GM23338 (cell line): ENCODE data around the gene SPINK4. TPM values are rescaled to one million over a fixed set of nuclear protein-coding genes. Genes with fewer than 3 reads are reported as not detected.

ENCODE experiments used
- ATAC-seq: fragments of 200-7000 bp; cut with Tn5 transposase; 3 replicates; pipeline ENCODE4 v1.9.1; 2020
- DNase-seq: peaks from one replicate; pipeline ENCODE4 v3.0.0-alpha.2; 2015; ENCODE audit warnings: low spot score
- H2AFZ ChIP-seq: fragments of 200-600 bp; sonication (generic); 2 replicates; pipeline ENCODE4 v1.8.0; 2016; ENCODE audit warnings: antibody characterized with exemption, mild to moderate bottlenecking, moderate library complexity
- H3F3A ChIP-seq: fragments of 200-600 bp; sonication (generic); replicated peaks from 2 replicates; pipeline ENCODE4 v1.8.0; 2017; ENCODE audit warnings: antibody characterized with exemption, mixed run types, low read depth
- H3K27ac ChIP-seq: fragments of 200-600 bp; sonication (generic); 2 replicates; pipeline ENCODE4 v1.6.1; 2016; ENCODE audit warnings: low read depth
- H3K27me3 ChIP-seq: fragments of 200-600 bp; sonication (generic); 2 replicates; pipeline ENCODE4 v1.8.0; 2016; ENCODE audit warnings: mild to moderate bottlenecking, mixed run types, moderate library complexity; ENCODE audit not compliant: insufficient read depth
- H3K36me3 ChIP-seq: fragments of 200-600 bp; sonication (generic); 2 replicates; pipeline ENCODE4 v1.8.0; 2016; ENCODE audit warnings: mild to moderate bottlenecking; ENCODE audit not compliant: insufficient read depth
- H3K4me1 ChIP-seq: fragments of 200-600 bp; sonication (generic); 2 replicates; pipeline ENCODE4 v1.8.0; 2016; ENCODE audit warnings: mild to moderate bottlenecking, moderate library complexity; ENCODE audit not compliant: insufficient read depth
- H3K4me2 ChIP-seq: fragments of 200-600 bp; sonication (generic); 2 replicates; pipeline ENCODE4 v1.7.1; 2017; ENCODE audit warnings: mixed run types
- H3K4me3 ChIP-seq: fragments of 200-600 bp; sonication (generic); 2 replicates; pipeline ENCODE4 v1.6.1; 2016; ENCODE audit warnings: mixed run types
- H3K79me2 ChIP-seq: fragments of 200-600 bp; sonication (generic); replicated peaks from 2 replicates; pipeline ENCODE4 v1.8.0; 2017; ENCODE audit warnings: mild to moderate bottlenecking; ENCODE audit not compliant: insufficient read depth
- H3K9me2 ChIP-seq: fragments of 200-600 bp; sonication (generic); 2 replicates; pipeline ENCODE4 v1.8.0; 2017; ENCODE audit not compliant: insufficient read depth
- H4K20me1 ChIP-seq: fragments of 200-600 bp; sonication (generic); replicated peaks from 2 replicates; pipeline ENCODE4 v1.8.0; 2017; ENCODE audit warnings: mild to moderate bottlenecking; ENCODE audit not compliant: insufficient read depth
- H3K27ac Mint-ChIP-seq: 2 replicates; pipeline ENCODE4 v1.8.0; 2020; ENCODE audit warnings: inconsistent platforms, mild to moderate bottlenecking, moderate library complexity, mixed read lengths
- H3K27me3 Mint-ChIP-seq: 3 replicates; pipeline ENCODE4 v1.8.0; 2022; ENCODE audit warnings: low read depth, mild to moderate bottlenecking, moderate library complexity, mixed read lengths, inconsistent platforms; ENCODE audit not compliant: insufficient read depth, poor library complexity
- H3K36me3 Mint-ChIP-seq: 3 replicates; pipeline ENCODE4 v1.8.0; 2021; ENCODE audit warnings: low read depth, mild to moderate bottlenecking, inconsistent platforms, moderate library complexity, mixed read lengths
- H3K4me1 Mint-ChIP-seq: 3 replicates; pipeline ENCODE4 v1.8.0; 2020; ENCODE audit warnings: mild to moderate bottlenecking, inconsistent platforms, mixed read lengths
- H3K4me3 Mint-ChIP-seq: 3 replicates; pipeline ENCODE4 v1.8.0; 2021; ENCODE audit warnings: moderate library complexity, mild to moderate bottlenecking, inconsistent platforms, mixed read lengths
- H3K9me3 Mint-ChIP-seq: 3 replicates; pipeline ENCODE4 v1.8.0; 2020; ENCODE audit warnings: moderate library complexity, mild to moderate bottlenecking, inconsistent platforms, mixed read lengths
- CREB1 ChIP-seq: fragments of 250-450 bp; sonication (Bioruptor Pico); IDR thresholded peaks from 2 replicates; pipeline ENCODE4 v1.5.0; 2020; ENCODE audit warnings: low read depth, mild to moderate bottlenecking, moderate library complexity
- CTCF ChIP-seq, 2 experiments: fragments of 200-600 bp in 1 of 2; sonication (generic) in 1 of 2; conservative IDR thresholded peaks; 2 replicates each; pipeline versions ENCODE4 v1.5.1 to v1.6.1; 2016 to 2017; ENCODE audit warnings: antibody characterized with exemption in 2 of 2, low read depth in 2 of 2, mild to moderate bottlenecking in 2 of 2, moderate library complexity in 1 of 2
- ETS1 ChIP-seq: IDR thresholded peaks from 2 replicates; pipeline ENCODE4 v1.6.1; 2016; ENCODE audit warnings: antibody characterized with exemption
- JUNB ChIP-seq: IDR thresholded peaks from one replicate; pipeline ENCODE4 v1.6.1; 2016; ENCODE audit warnings: antibody characterized with exemption; ENCODE audit not compliant: unreplicated experiment
- NANOG ChIP-seq: IDR thresholded peaks from 2 replicates; pipeline ENCODE4 v1.6.1; 2016; ENCODE audit warnings: antibody characterized with exemption, borderline replicate concordance
- REST ChIP-seq: IDR thresholded peaks from one replicate; pipeline ENCODE4 v1.6.1; 2018; ENCODE audit warnings: antibody characterized with exemption; ENCODE audit not compliant: unreplicated experiment
- ZNF331 ChIP-seq: fragments of 250-450 bp; sonication (Bioruptor Pico); IDR thresholded peaks from 2 replicates; pipeline ENCODE4 v1.5.0; 2020; ENCODE audit warnings: low read depth, mild to moderate bottlenecking, moderate library complexity
- polyA plus RNA-seq: library from polyadenylated mRNA; unstranded; fragments of >200 nt; fragmentation: Nextera tagmentation; extraction: Ambion mirVana; gene quantifications from 2 replicates; pipeline ENCODE4 v1.2.1, GENCODE V29; 2016
- total RNA-seq: library from RNA; depleted of rRNA; stranded (reverse); fragments of >200 nt; shearing (Covaris generic); gene quantifications from 2 replicates; pipeline ENCODE4 v1.2.3, GENCODE V29; 2014

The SPINK4 gene
- total and polyA plus RNA-seq, 2 experiments from 2014 or later = not detected

GRCh38 chr9:33288828-33289483 lies 49.0 kb downstream of the SPINK4 start (continued):
- TF ChIP-seq CTCF (conservative IDR thresholded peaks at IDR 0.05; ENCODE audit: low read depth in 2 of 2) = no peak
- TF ChIP-seq JUNB = no peak
- no peak for TF ChIP-seq ETS1
- no peak for TF ChIP-seq CREB1 (CRISPR knock-in tag)
- TF ChIP-seq NANOG = no peak

- TF ChIP-seq NANOG (no peak), CTCF (conservative IDR thresholded peaks at IDR 0.05; ENCODE audit: low read depth in 2 of 2) (no peak), REST (no peak), ZNF331 (no peak)
- H3K4me1 Mint-ChIP-seq = peaks cover 13% of the 10 kb centered on the region
- peak overlapping the region; percentile 100 for H3K4me3 Mint-ChIP-seq
- peaks cover 7% of the 10 kb centered on the region for H3K36me3 Mint-ChIP-seq
- DNase-seq (peak; percentile 13), ATAC-seq (peak; percentile 10)
- Histone ChIP-seq H3K4me2 (peak overlapping the region; percentile 83), H3K79me2 (peaks cover 38% of the 10 kb centered on the region), H4K20me1 (no peaks in the 10 kb centered on the region; the same call in 1 of the 2 replicates), H3F3A (no peaks in the 10 kb centered on the region), H3K27ac (peak overlapping the region; percentile 96; the same call in 1 of the 2 replicates), H3K4me1 (0 out of 2 replicates have a peak, but pooled peaks cover 5% of the 10 kb centered on the region), H3K27me3 (no peaks in the 10 kb centered on the region), H2AFZ (no peak overlapping the region), H3K36me3 (no peaks in the 10 kb centered on the region; the same call in 1 of the 2 replicates), H3K9me2 (no peaks in the 10 kb centered on the region), H3K4me3 (peak overlapping the region; percentile 83)
- peak overlapping the region; percentile 100 for H3K27ac Mint-ChIP-seq
- no peaks in the 10 kb centered on the region; the same call in 2 of the 3 replicates for H3K9me3 Mint-ChIP-seq
- peaks cover 7% of the 10 kb centered on the region for H3K27me3 Mint-ChIP-seq
Observed at GRCh38 chr9:33289496-33289895, 49.5 kb downstream of the SPINK4 start.
